ENCODE measurements around the gene SCAP.
"Not testable (repeated sequence)": the region's sequence is repeated elsewhere in the genome, so short reads cannot be mapped to it uniquely, and the experiment has no call there.

Gene SCAP

GRCh38 chr3:47480267-47480666 is 4.5 kb upstream of the SCAP start:
- not testable (repeated sequence) for DNase-seq

GRCh38 chr3:47479826-47480160 is 4.1 kb upstream of the SCAP start:
- no peak for DNase-seq

DNA sequence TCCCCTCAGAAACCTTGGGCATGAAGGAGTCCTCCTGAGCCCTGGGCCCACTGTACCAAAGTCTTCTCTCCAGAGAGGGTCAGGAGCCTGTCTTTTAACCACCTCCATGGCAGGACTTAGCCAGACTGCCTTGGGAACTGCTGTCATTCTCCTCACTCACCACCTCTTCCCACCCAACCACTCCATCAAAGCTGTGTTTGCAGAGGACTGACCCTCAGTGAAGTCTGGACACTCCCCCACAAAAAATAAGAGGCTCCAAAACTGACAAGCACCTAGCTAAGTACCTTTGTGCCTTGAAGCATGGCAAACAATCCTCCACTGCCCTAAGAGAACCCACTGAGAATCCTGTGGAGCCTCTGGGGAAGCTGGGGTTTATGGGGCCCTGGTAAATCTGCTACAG is 2.3 kb upstream of the SCAP start:
- DNase-seq, result no peak

GRCh38 chr3:47476644-47477199 is 981 bp upstream of the SCAP start:
- no peak for DNase-seq

DNA sequence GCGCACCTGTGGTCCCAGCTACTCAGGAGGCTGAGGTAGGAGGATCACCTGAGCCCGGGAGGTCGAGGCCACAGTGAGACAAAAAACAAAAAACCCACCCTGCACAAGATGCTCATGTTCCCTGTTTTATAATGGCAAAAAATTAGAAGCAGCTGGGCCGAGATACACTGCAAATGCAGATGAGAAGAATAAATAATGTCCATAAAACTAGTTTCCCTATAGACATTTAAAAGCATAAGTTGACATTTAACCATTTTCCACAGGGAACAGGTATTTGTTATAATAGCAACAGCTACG is 537 bp upstream of the SCAP start:
- no peak for DNase-seq

DNA sequence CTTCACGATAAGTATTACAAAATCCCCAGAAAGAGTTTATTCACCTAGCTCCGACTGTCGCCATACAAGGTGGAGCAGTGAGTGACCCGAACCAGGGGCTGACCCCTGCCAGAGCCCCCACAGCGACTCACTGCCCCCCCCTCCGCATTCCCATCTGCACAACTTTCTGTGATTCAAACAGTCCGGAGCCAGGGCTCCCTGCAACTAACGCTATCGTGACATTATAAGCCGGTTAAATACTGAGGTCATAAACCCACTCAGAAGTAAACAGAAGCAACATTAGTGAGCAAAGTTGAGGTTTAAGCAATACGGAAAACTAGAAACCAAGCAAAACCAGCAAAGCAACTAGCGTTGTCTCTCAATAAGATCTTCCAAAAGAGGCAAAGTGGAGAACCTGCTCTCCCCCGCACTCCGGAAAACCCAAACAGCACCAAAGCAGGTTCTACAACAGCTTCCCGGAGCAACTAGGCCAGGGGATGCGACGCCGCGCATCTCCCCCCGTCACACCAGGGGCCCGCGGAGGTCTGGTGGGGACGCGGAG is 642 bp downstream of the SCAP start:
- no peak for DNase-seq

GRCh38 chr3:47473391-47473790 is 2.4 kb downstream of the SCAP start:
- DNase-seq, result no peak

- no peak for DNase-seq
These were observed 6.1 kb downstream of the SCAP start for GRCh38 chr3:47469616-47470015.

GRCh38 chr3:47468315-47468714 is 7.4 kb downstream of the SCAP start:
- DNase-seq, result not testable (repeated sequence)

DNA sequence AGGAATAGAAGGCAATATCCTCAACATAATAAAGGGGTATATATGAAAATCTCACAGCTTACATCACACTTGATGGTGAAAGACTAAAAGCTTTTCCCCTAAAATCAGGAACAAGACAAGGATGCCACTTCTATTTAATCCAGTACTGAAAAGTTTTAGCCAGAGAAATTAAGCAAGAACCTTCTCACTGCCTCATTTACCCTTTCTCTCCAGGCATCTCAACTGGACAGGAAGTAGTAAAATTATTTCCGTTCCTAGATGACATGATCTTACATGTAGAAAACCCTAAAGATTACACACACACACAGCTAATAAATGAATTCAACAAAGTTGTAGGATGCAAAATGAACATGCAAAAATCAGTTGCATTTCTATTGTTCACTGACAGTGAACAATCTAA is 11.2 kb downstream of the SCAP start:
- no peak for DNase-seq

DNA sequence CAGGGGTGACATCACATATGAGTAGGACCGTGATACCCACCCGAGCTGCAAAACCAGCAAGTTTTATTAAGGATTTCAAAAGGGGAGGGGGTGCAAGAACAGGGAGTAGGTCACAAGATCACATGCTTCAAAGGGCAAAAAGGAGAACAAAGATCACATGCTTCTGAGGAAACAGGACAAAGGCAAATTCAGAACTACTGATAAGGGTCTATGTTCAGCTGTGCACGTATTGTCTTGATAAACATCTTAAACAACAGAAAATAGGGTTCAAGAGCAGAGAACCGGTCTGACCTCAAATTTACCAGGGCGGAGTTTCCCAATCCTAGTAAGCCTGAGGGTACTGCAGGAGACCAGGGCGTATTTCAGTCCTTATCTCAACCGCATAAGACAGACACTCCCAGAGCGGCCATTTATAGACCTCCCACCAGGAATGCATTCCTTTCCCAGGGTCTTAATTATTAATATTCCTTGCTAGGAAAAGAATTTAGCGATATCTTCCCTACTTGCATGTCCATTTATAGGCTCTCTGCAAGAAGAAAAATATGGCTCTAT is 16.1 kb downstream of the SCAP start:
- not testable (repeated sequence) for DNase-seq

DNA sequence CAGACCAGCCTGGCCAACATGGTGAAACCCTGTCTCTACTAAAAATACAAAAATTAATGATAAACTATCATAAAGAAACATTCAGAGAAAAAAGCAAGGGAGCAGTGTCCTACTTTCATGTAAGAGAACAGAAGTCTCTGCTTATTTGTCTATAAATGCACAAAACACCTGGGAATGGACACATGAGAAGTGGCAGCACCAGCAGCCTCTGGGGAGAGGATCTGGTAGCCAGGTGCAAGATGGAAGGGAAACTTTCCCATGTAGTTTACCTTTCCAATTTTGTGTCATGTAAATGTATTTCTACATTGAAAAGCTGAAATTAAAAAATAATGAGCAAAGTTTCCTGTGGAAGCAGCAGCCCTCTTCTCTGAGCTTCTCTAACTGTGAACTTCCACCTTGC is 18.8 kb downstream of the SCAP start:
- no peak for DNase-seq

- DNase-seq, result no peak
These were observed 19.8 kb downstream of the SCAP start for GRCh38 chr3:47455806-47456452.

DNA sequence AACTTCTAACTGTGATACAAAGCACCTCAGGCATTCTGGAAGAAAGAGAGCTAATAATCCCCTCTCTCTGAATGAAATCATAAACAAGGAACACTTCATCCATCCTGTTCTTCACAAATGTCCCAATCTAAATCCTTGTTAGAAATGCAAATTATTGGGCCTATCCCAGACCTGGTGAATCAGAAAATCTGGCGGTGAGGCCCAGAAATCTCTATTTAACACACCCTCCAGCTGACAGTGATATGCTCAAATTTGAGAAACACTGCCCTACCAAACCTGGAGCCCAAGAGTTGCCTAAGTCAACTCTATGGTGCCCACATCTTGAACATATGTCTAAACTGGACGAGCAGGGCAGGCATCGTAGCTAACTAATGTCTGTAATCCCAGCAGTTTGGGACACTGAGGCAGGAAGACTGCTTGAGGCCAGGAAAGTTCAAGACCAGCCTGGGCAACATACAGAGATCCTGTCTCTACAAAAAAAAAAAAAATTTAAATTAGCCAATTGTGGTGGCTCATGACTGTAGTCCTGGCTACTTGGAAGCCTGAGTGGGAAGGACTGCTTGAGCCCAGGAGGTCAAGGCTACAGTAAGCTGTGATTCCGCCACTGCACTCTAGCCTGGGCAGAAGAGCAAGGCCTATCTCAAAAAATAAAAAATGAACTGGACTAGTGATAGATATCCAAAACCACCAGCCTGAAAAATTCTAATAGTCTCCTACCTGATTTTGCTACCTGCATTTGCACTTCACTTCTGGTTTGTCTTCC is 23.1 kb downstream of the SCAP start:
- DNase-seq, result no peak

DNA sequence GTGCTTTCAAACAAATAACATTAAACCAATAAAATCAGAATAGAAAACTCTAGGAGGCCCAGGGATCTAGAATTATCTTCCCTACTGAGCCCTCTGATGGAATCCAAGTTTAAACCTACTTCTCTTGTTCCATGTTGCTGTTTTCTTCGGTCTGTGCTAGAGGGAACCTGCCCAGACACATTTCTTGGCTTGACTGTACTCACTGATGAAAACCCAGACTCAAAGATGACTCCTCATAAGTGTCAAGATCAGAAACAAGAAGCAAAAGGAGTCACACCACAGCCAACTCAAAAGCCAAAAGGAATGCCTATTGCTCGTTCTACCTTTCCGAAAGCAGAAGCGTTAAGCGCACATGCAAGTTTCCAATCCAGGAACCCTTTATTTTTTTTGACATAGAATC is 31.6 kb downstream of the SCAP start:
- DNase-seq, result no peak

DNA sequence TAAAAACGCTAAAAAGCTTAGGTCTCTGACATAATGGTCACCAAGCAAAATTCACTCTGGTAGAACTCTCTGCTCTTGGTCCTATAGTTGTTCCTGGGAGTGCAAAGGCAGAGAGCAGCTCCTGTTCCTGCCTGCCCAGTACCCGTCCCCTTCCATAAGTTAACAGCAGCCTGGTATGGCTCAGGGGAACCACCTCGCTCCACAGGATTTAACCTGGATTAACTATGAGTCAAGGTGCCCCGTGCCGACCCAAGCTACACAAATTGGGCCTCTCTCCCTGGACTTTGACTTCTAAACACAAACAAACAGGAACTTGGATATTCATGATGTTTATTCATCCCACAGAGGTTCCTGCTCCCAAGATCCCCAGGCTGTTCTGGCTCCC is 32.1 kb downstream of the SCAP start:
- DNase-seq, result no peak

DNA sequence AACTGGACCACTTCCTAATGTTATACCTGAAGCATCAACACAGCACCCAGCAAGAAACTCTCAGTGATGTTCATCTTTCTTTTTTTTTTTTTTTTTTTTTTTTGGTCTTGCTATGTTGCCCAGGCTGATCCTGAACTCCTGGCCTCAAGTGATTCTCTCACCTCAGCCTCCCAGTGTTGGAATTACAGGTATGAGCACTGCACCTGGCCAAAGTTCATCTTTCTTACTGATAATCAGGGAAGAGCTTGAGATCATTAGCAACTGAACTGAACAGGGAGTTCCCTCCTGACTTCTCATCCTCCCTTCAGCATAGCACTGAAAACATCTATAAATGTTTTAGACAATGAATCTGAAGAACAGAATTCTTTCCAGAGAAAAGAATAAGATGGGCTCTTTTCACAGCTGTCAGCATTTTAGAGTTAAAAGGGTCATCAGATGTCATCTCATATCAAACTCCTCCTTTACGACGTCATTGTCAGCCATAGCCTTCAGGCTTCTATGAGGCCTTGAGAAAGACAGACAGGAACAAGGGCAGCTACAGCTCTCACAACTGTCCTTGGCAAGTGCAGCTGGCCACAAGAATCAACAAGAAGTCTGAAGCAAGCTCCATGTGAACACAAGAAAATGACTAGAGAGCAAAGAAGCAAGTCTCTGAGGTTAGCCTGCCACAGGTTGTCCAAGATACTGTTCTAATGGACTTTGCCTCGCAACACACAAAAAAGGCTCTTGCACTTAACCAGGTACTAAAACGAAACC is 33.8 kb downstream of the SCAP start:
- DNase-seq, result no peak

- no peak for DNase-seq
These were observed 35.6 kb downstream of the SCAP start for GRCh38 chr3:47440131-47440530.

DNA sequence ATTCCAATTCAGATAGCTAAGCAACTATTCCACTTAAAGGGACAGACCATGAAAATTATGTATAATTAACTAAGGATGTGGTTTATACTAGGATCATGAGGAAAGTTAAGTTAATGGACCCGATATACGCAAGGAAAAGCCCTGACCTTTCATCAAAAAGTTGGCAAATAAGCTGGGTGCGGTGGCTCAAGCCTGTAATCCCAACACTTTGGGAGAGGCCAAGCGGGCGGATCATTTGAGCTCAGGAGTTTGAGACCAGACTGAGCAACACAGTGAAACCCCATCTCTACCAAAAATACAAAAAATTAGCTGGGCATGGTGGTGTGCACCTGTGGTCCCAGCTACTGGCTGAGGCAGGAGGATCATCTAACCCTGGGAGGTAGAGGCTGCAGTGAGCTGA is 39.6 kb downstream of the SCAP start:
- no peak for DNase-seq

- no peak for DNase-seq
These were observed 40.9 kb downstream of the SCAP start for GRCh38 chr3:47434849-47435248.

DNA sequence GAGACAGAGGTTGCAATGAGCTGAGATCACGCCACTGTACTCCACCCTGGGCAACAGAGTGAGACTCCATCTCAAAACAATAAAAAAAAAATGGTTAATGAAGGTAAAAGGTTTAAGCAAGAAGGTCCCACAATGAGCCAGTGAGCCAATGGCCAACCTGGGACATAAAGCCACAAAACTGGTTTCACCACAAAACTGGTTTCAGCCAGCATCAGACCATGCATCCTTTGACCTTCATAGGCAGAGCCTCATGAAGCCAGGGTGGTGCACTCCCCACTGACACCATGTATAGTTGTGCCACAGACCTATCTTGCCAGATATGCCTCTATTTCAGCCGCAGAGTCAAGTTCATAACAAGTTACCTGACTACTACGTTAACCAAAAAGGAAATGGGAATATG is 41.9 kb downstream of the SCAP start:
- DNase-seq, result no peak

GRCh38 chr3:47432673-47433072 is 43.1 kb downstream of the SCAP start:
- DNase-seq, result no peak

DNA sequence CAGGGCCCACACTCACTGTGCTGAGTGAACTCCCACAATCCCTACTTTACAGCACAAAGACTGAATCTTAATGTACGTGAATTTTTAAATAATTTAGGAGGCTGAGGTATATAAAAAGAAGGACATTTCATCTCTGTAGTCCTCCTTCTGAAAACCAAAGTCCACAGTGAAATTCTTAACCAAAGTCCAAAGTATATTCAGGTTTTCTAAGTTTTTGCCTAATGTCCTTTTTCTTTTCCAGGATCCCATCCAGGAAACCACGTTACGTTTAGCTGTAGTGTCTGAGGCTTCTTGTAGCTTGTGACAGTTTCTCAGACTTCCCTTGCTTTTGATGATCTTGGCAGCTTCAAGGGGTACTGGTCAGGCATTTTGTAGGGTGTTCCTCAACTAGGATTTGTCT is 44.5 kb downstream of the SCAP start:
- no peak for DNase-seq

GRCh38 chr3:47430606-47431005 is 45.1 kb downstream of the SCAP start:
- no peak for DNase-seq

Data from NCI-H446 (cell line).